HG03469 (cell line): Measurements from ENCODE around the gene OR52E8.
A peak's percentile ranks its signal among the peaks of the same experiment; 100 is the strongest.

Experiments used
- ATAC-seq: cut with Tn5 transposase; IDR thresholded peaks from one replicate; pipeline ENCODE4 v1.9.1; 2021; ENCODE audit warnings: mild to moderate bottlenecking, moderate library complexity, moderate number of reproducible peaks; ENCODE audit not compliant: unreplicated experiment

OR52E8 gene

DNA sequence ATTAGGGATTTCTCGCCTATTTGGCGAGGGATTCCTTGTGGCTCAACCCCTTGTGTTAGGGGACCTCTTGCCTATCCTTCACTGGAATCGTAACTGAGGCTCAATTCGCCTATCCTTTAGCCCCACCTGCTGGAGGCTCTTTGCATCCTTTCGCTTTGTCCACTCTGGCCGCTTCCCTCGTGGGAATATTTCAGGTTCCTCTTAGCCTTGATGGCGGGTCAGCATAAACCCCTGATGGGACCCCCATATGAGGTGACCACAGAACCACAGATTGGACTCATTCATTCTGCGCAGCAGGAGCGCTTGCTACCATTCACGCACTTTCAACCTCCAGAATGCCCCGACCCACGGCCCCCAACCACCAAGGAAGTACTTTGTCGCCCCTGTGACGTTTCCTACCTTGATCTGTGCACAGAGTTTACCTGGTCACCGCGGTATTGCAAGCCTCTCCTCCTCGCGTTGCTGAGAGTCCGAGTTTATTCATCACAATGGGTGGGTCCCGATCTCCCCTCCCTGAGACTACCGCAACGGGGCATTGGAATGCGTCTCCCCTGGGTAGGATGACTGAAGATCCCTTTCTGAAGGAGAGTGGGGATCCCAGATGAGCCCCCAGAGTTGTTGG lies 48.9 kb downstream of the OR52E8 start, which contains the start of gene OR52N2:
OR52N2 (plus strand) TSS at position 425 of the 622 bp plus-strand sequence. CDS start 11,412 bp downstream, outside the sequence.
- peak; percentile 91 for ATAC-seq

DNA sequence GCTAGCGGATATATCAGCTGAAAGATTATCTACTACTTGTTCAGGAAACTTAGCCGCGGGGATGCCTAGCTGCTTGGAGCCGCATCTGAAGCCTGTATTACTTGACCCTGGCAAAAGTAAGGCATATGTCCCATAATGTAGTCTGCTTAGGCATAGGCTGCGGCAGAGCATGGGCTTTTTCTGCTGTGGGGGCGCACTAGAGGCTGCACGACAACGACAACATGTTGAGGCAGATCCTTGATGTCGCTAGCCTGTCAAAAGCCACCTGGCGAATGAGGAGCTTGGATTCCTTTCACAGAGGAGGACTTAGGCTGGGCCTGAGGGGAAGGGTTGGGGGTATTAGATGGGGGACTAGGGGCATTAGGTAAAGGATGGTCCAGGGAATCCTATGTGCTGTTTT lies 49.9 kb downstream of the OR52E8 start:
- no peak for ATAC-seq
